GM12873 (cell line): Measurements from ENCODE around the gene POU6F2.

Source experiments
- CTCF ChIP-seq: IDR thresholded peaks from 2 replicates; pipeline ENCODE4 v1.5.1; 2012; ENCODE audit warnings: low read depth, mild to moderate bottlenecking, moderate library complexity, low read length, control low read depth; ENCODE audit not compliant: insufficient read depth; ENCODE audit errors: missing control alignments

The POU6F2 gene

GRCh38 chr7:39043531-39043930 lies 65.8 kb downstream of the POU6F2 start:
- TF ChIP-seq CTCF, result no peak

- no peak for TF ChIP-seq CTCF
These were observed 66.8 kb downstream of the POU6F2 start for GRCh38 chr7:39044489-39044888.

GRCh38 chr7:39045231-39045630 lies 67.5 kb downstream of the POU6F2 start:
- no peak for TF ChIP-seq CTCF

GRCh38 chr7:39051279-39051678 lies 73.6 kb downstream of the POU6F2 start:
- TF ChIP-seq CTCF, result no peak

- TF ChIP-seq CTCF, result no peak
These were observed 74.0 kb downstream of the POU6F2 start for GRCh38 chr7:39051707-39052106.

GRCh38 chr7:39054731-39055130 lies 77.0 kb downstream of the POU6F2 start:
- no peak for TF ChIP-seq CTCF

GRCh38 chr7:39056153-39056552 lies 78.4 kb downstream of the POU6F2 start:
- no peak for TF ChIP-seq CTCF
